DMS79 treated with DMSO at 0.1 percent for 48 hours (cell line): ENCODE data around the gene HTT-AS.

Source experiments
- DNase-seq: peaks from one replicate; lab custom pipeline; 2025; lab: John Stamatoyannopoulos, UW

The HTT-AS gene

GRCh38 chr4:3029464-3029863 lies 44.9 kb downstream of the HTT-AS start:
- no peak for DNase-seq

GRCh38 chr4:3026540-3026939 lies 47.8 kb downstream of the HTT-AS start:
- DNase-seq = no peak

GRCh38 chr4:3025881-3026280 lies 48.5 kb downstream of the HTT-AS start:
- DNase-seq = no peak

- DNase-seq = no peak
These were observed 51.7 kb downstream of the HTT-AS start for GRCh38 chr4:3022651-3023050.

GRCh38 chr4:3022112-3022511 lies 52.2 kb downstream of the HTT-AS start:
- no peak for DNase-seq

- DNase-seq = no peak
These were observed 52.7 kb downstream of the HTT-AS start for GRCh38 chr4:3021627-3022026.

GRCh38 chr4:3021127-3021526 lies 53.2 kb downstream of the HTT-AS start:
- no peak for DNase-seq

- DNase-seq = no peak
These were observed 55.0 kb downstream of the HTT-AS start for GRCh38 chr4:3019145-3019846.

- no peak for DNase-seq
These were observed 56.8 kb downstream of the HTT-AS start for GRCh38 chr4:3017504-3017903.

GRCh38 chr4:3016961-3017360 lies 57.4 kb downstream of the HTT-AS start:
- no peak for DNase-seq

GRCh38 chr4:3013839-3014350 lies 60.4 kb downstream of the HTT-AS start:
- no peak for DNase-seq
